Liver (tissue), 9 donors: ENCODE measurements around the gene PYGM. TPM values are rescaled to one million over a fixed set of nuclear protein-coding genes. Genes with fewer than 3 reads are reported as not detected.

ENCODE experiments used
- DNase-seq: peaks from one replicate; pipeline ENCODE4 v3.0.0-alpha.2; 2017; ENCODE audit warnings: low spot score
- H3K27ac ChIP-seq, 2 donors: one replicate each; pipeline ENCODE4 v1.7.0; 2013; ENCODE audit warnings: inconsistent platforms in 2 of 2, low read length in 2 of 2, control low read depth in 1 of 2, low read depth in 1 of 2, mild to moderate bottlenecking in 1 of 2
- H3K27me3 ChIP-seq, 4 donors: one replicate each; pipeline versions ENCODE4 v1.6.1 to v1.7.0; 2013; ENCODE audit warnings: low read length in 3 of 4, inconsistent platforms in 1 of 4, mild to moderate bottlenecking in 1 of 4, moderate library complexity in 1 of 4; ENCODE audit not compliant: control insufficient read depth in 4 of 4, insufficient read depth in 4 of 4
- H3K36me3 ChIP-seq, 4 donors: one replicate each; pipeline versions ENCODE4 v1.6.1 to v1.7.0; 2013; ENCODE audit warnings: low read length in 3 of 4, mild to moderate bottlenecking in 3 of 4, low read depth in 1 of 4, moderate library complexity in 1 of 4; ENCODE audit not compliant: control insufficient read depth in 4 of 4, insufficient read depth in 3 of 4
- H3K4me1 ChIP-seq, 4 donors: one replicate each; pipeline versions ENCODE4 v1.6.1 to v1.7.0; 2013; ENCODE audit warnings: low read length in 3 of 4, mild to moderate bottlenecking in 3 of 4, moderate library complexity in 1 of 4; ENCODE audit not compliant: control insufficient read depth in 4 of 4, insufficient read depth in 4 of 4
- H3K4me3 ChIP-seq, 3 donors: one replicate each; pipeline versions ENCODE4 v1.6.1 to v1.7.0; 2013; ENCODE audit warnings: low read length in 3 of 3, control low read depth in 1 of 3, low read depth in 1 of 3, mild to moderate bottlenecking in 1 of 3
- H3K9ac ChIP-seq, 2 donors: one replicate each; pipeline ENCODE4 v1.7.0; 2013; ENCODE audit warnings: low read length in 2 of 2, mild to moderate bottlenecking in 2 of 2, moderate library complexity in 2 of 2, control low read depth in 1 of 2, low read depth in 1 of 2
- H3K9me3 ChIP-seq, 4 donors: one replicate each; pipeline versions ENCODE4 v1.6.1 to v1.7.0; 2013; ENCODE audit warnings: low read length in 3 of 4; ENCODE audit not compliant: control insufficient read depth in 4 of 4
- CTCF ChIP-seq: fragments of 150-350 bp; IDR thresholded peaks from 2 replicates; pipeline ENCODE4 v1.5.1; 2017; ENCODE audit warnings: improper control_type of control experiment, low read depth, low read length; ENCODE audit not compliant: missing input control
- EGR1 ChIP-seq, 2 donors: IDR thresholded peaks; 2 replicates each; pipeline ENCODE4 v1.6.1; 2016 to 2018; ENCODE audit warnings: antibody characterized with exemption in 2 of 2, low read depth in 2 of 2
- HNF4A ChIP-seq, 2 donors: conservative IDR thresholded peaks; 2 replicates each; pipeline ENCODE4 v1.6.1; 2016; ENCODE audit warnings: antibody characterized with exemption in 2 of 2, mild to moderate bottlenecking in 2 of 2
- HNF4G ChIP-seq: IDR thresholded peaks from 2 replicates; pipeline ENCODE4 v1.6.1; 2016; ENCODE audit warnings: antibody characterized with exemption
- JUND ChIP-seq, 2 donors: IDR thresholded peaks; 2 replicates each; pipeline ENCODE4 v1.6.1; 2016; ENCODE audit warnings: antibody characterized with exemption in 2 of 2
- NR2F2 ChIP-seq: IDR thresholded peaks from 2 replicates; pipeline ENCODE4 v1.6.1; 2016; ENCODE audit warnings: antibody characterized with exemption
- RAD21 ChIP-seq, 2 donors: IDR thresholded peaks; 2 replicates each; pipeline ENCODE4 v1.6.1; 2016; ENCODE audit warnings: antibody characterized with exemption in 2 of 2, mild to moderate bottlenecking in 2 of 2
- REST ChIP-seq: IDR thresholded peaks from 2 replicates; pipeline ENCODE4 v1.6.1; 2016; ENCODE audit warnings: antibody characterized with exemption, mild to moderate bottlenecking
- RXRA ChIP-seq, 2 donors: IDR thresholded peaks; 2 replicates each; pipeline ENCODE4 v1.6.1; 2017 to 2018; ENCODE audit warnings: antibody characterized with exemption in 2 of 2, mild to moderate bottlenecking in 1 of 2
- SP1 ChIP-seq: IDR thresholded peaks from 2 replicates; pipeline ENCODE4 v1.6.1; 2018; ENCODE audit warnings: antibody characterized with exemption, mild to moderate bottlenecking
- YY1 ChIP-seq: IDR thresholded peaks from 2 replicates; pipeline ENCODE4 v1.6.1; 2016; ENCODE audit warnings: antibody characterized with exemption, mild to moderate bottlenecking
- ZBTB33 ChIP-seq: IDR thresholded peaks from 2 replicates; pipeline ENCODE4 v1.6.1; 2016; ENCODE audit warnings: antibody characterized with exemption
- WGBS: extraction: QIAGEN DNeasy Blood & Tissue Kit; methylation state at CpG from one replicate; pipeline ENCODE4 v1.1.7; 2013; 5-methylcytosine and 5-hydroxymethylcytosine counted together
- polyA plus RNA-seq, 2 donors: library from polyadenylated mRNA; stranded (reverse) in 1 of 2; unstranded in 1 of 2; fragments of 200-250 nt in 1 of 2; fragments of >200 nt in 1 of 2; fragmentation: Nextera tagmentation in 1 of 2; extraction: Ambion mirVana in 1 of 2; gene quantifications; one replicate each; pipeline versions ENCODE4 v1.2.1 to v1.2.3, GENCODE V29; 2013 to 2015
- total RNA-seq, 2 donors: library from RNA; depleted of rRNA; stranded (reverse); fragments of >200 nt; gene quantifications; one replicate each; pipeline ENCODE4 v1.2.3, GENCODE V29; 2014
- TF ChIP-seq, protein P1 (sequence below): IDR thresholded peaks from 2 replicates; pipeline ENCODE4 v1.6.1; 2016; ENCODE audit warnings: antibody characterized with exemption
- donor health status: healthy.
- donor health status: healthy.
- donor health status: healthy.
- donor health status: healthy.
- donor health status: healthy.

The PYGM gene
- total and polyA plus RNA-seq, 4 donors: 0.23 to 1.3 (median 0.29) TPM

GRCh38 chr11:64764040-64764611, 4.4 kb upstream of the PYGM start:
- no peaks in the 10 kb centered on the region for H3K9me3 ChIP-seq
- TF ChIP-seq EGR1 (IDR thresholded peaks at IDR 0.05; ENCODE audit: low read depth in 2 of 2) (no peak), YY1 (no peak)
- H3K4me1 ChIP-seq: peaks cover 0 to 7% (median 0%) of the 10 kb centered on the region in 4 donors
- DNase-seq: no peak
- H3K4me3 ChIP-seq: no peak overlapping the region
- H3K9ac ChIP-seq: no peak overlapping the region
- no peaks in the 10 kb centered on the region for H3K27me3 ChIP-seq
- H3K27ac ChIP-seq: no peak overlapping the region
- H3K36me3 ChIP-seq: peaks cover 29 to 62% (median 45%) of the 10 kb centered on the region in 4 donors
- WGBS: 80% methylated on average over 11 of the region's 11 CpGs

DNA sequence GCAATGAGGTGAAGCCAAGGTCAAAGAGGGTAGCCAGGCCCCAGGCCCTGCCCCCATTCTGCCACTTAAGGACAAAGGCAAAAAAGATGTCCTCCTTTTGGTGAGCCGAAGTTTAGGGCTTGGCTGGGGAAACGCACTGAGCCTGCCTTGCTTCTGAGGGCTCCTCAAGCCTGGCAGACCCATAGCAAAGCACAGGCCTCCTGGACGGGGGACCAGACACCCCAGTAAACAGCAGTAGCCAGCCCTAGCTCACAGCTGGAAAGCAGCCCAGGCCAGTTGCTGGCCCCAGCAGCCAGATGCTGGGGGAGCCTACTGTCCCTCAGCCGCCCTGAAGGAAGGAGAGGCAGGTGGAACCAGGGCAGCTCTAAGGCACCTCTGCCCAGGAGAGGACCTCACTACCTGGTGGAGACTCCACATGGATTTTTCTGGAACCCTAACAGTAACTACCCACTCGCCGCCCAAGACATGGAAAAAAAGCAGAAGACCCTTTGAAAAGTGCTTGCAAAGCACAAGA, 3.8 kb upstream of the PYGM start:
- Histone ChIP-seq H3K9ac (no peak overlapping the region), H3K27me3 (no peaks in the 10 kb centered on the region), H3K4me1 (peaks cover 0 to 7% (median 0%) of the 10 kb centered on the region in 4 donors), H3K4me3 (no peak overlapping the region), H3K9me3 (no peaks in the 10 kb centered on the region), H3K27ac (no peak overlapping the region), H3K36me3 (peaks cover 23 to 56% (median 40%) of the 10 kb centered on the region in 4 donors)
- 82% methylated on average over 6 of the region's 6 CpGs for WGBS
- no peak for DNase-seq
- TF ChIP-seq NR2F2: no peak
- TF ChIP-seq HNF4G: no peak
- no peak for TF ChIP-seq HNF4A (conservative IDR thresholded peaks at IDR 0.05)
- TF ChIP-seq SP1: no peak
- no peak for TF ChIP-seq YY1
- no peak for TF ChIP-seq ZBTB33
- no peak for TF ChIP-seq CTCF
- no peak for TF ChIP-seq REST
- no peak for TF ChIP-seq JUND (IDR thresholded peaks at IDR 0.05)
- TF ChIP-seq, protein P1, sequence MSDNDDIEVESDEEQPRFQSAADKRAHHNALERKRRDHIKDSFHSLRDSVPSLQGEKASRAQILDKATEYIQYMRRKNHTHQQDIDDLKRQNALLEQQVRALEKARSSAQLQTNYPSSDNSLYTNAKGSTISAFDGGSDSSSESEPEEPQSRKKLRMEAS: no peak
- no peak for TF ChIP-seq RAD21 (IDR thresholded peaks at IDR 0.05)
- TF ChIP-seq RXRA (IDR thresholded peaks at IDR 0.05): no peak
